HepG2 (cell line): Measurements from ENCODE around the gene ATP11A. TPM values are rescaled to one million over a fixed set of nuclear protein-coding genes. Genes with fewer than 3 reads are reported as not detected.

Experiments used
- DPF2 ChIP-seq: sonication (generic); formaldehyde crosslinking; IDR thresholded peaks from 2 replicates; pipeline ENCODE4 v1.4.0; 2020; ENCODE audit warnings: mild to moderate bottlenecking, low read depth, missing genetic modification reagents, borderline replicate concordance
- HMG20B ChIP-seq: conservative IDR thresholded peaks from 2 replicates; pipeline ENCODE4 v1.6.1; 2016; ENCODE audit warnings: missing genetic modification reagents, missing compliant biosample characterization
- MAFF ChIP-seq: IDR thresholded peaks from 2 replicates; pipeline ENCODE4 v1.6.1; 2011; ENCODE audit warnings: low read depth, low read length, improper control_type of control experiment
- NPAS2 ChIP-seq: sonication (generic); formaldehyde crosslinking; IDR thresholded peaks from 2 replicates; pipeline ENCODE4 v1.8.0; 2022; ENCODE audit warnings: mild to moderate bottlenecking, missing genetic modification reagents, borderline replicate concordance
- NR2C2 ChIP-seq: sonication (generic); formaldehyde crosslinking; IDR thresholded peaks from 2 replicates; pipeline ENCODE4 v1.4.0; 2020; ENCODE audit warnings: missing genetic modification reagents, mild to moderate bottlenecking, moderate library complexity, borderline replicate concordance
- ONECUT2 ChIP-seq: sonication (generic); formaldehyde crosslinking; IDR thresholded peaks from 2 replicates; pipeline ENCODE4 v1.4.0; 2020; ENCODE audit warnings: missing genetic modification reagents
- RARA ChIP-seq: IDR thresholded peaks from 2 replicates; pipeline ENCODE4 v1.6.1; 2016; ENCODE audit warnings: missing genetic modification reagents, missing compliant biosample characterization
- RFX3 ChIP-seq: IDR thresholded peaks from 2 replicates; pipeline ENCODE4 v1.6.1; 2016; ENCODE audit warnings: missing biosample characterization, missing genetic modification reagents
- RXRB ChIP-seq: IDR thresholded peaks from 2 replicates; pipeline ENCODE4 v1.6.1; 2016; ENCODE audit warnings: borderline replicate concordance, missing genetic modification reagents, missing compliant biosample characterization
- SNAPC2 ChIP-seq: sonication (generic); formaldehyde crosslinking; IDR thresholded peaks from 2 replicates; pipeline ENCODE4 v1.8.1; 2022; ENCODE audit warnings: mild to moderate bottlenecking, missing genetic modification reagents
- SSRP1 ChIP-seq: IDR thresholded peaks from 2 replicates; pipeline ENCODE4 v1.6.1; 2016; ENCODE audit warnings: control low read depth
- SYNCRIP ChIP-seq: fragments of 200-400 bp; formaldehyde crosslinking; IDR thresholded peaks from 2 replicates; pipeline ENCODE4 v1.6.1; 2018; ENCODE audit warnings: mild to moderate bottlenecking, low read depth, low read length; ENCODE audit not compliant: insufficient read depth
- TEAD2 ChIP-seq: sonication (generic); formaldehyde crosslinking; IDR thresholded peaks from 2 replicates; pipeline ENCODE4 v1.9.0; 2021; ENCODE audit warnings: missing genetic modification reagents
- ZNF124 ChIP-seq: sonication (generic); formaldehyde crosslinking; IDR thresholded peaks from 2 replicates; pipeline ENCODE4 v1.4.0; 2020; ENCODE audit warnings: missing genetic modification reagents
- ZNF331 ChIP-seq: sonication (generic); formaldehyde crosslinking; IDR thresholded peaks from 2 replicates; pipeline ENCODE4 v1.4.0; 2020; ENCODE audit warnings: missing genetic modification reagents
- ZNF431 ChIP-seq: sonication (generic); formaldehyde crosslinking; IDR thresholded peaks from 2 replicates; pipeline ENCODE4 v1.9.0; 2022; ENCODE audit warnings: missing genetic modification reagents, low read depth, mild to moderate bottlenecking, borderline replicate concordance
- polyA plus RNA-seq, 8 experiments: library from polyadenylated mRNA; depleted of rRNA in 3 of 8; stranded (reverse) in 7 of 8; unstranded in 1 of 8; fragments of >200 nt; fragmentation: Illumina TruSeq in 4 of 8; extraction: Trizol in 4 of 8; gene quantifications; 2 replicates each; pipeline versions ENCODE4 v1.2.1 to v1.2.3, GENCODE V29; 2011 to 2016; ENCODE audit warnings: low read depth in 4 of 8, missing spikeins in 1 of 8, mixed read lengths in 1 of 8; ENCODE audit not compliant: insufficient read depth in 1 of 8
- total RNA-seq, 5 experiments: library from RNA; depleted of rRNA; stranded (reverse); fragments of >200 nt; fragmentation: Illumina TruSeq; extraction: Trizol; gene quantifications; 2 replicates each; pipeline ENCODE4 v1.2.3, GENCODE V29; 2016; ENCODE audit warnings: low read depth in 1 of 5
- TF ChIP-seq, protein P1 (sequence below): sonication (generic); formaldehyde crosslinking; IDR thresholded peaks from 2 replicates; pipeline ENCODE4 v1.4.0; 2020; ENCODE audit warnings: missing genetic modification reagents, low read depth, mild to moderate bottlenecking, borderline replicate concordance
- TF ChIP-seq, protein P2 (sequence below): IDR thresholded peaks from 2 replicates; pipeline ENCODE4 v1.6.1; 2016; ENCODE audit warnings: low read depth, control low read depth
- TF ChIP-seq, protein P3 (sequence below): sonication (generic); formaldehyde crosslinking; IDR thresholded peaks from 2 replicates; pipeline ENCODE4 v1.4.0; 2020; ENCODE audit warnings: missing genetic modification reagents
- TF ChIP-seq, protein P4 (sequence below): sonication (generic); formaldehyde crosslinking; IDR thresholded peaks from 2 replicates; pipeline ENCODE4 v1.5.0; 2020; ENCODE audit warnings: missing genetic modification reagents, mild to moderate bottlenecking, borderline replicate concordance
- TF ChIP-seq, protein P5 (sequence below): sonication (generic); formaldehyde crosslinking; IDR thresholded peaks from 2 replicates; pipeline ENCODE4 v1.4.0; 2020; ENCODE audit warnings: missing genetic modification reagents, borderline replicate concordance
- TF ChIP-seq, protein P6 (sequence below): sonication (generic); formaldehyde crosslinking; IDR thresholded peaks from 2 replicates; pipeline ENCODE4 v1.8.0; 2022; ENCODE audit warnings: missing genetic modification reagents, mild to moderate bottlenecking, borderline replicate concordance

ATP11A gene
- total and polyA plus RNA-seq, 2 of the 13 experiments (the other 11 are each of a cell fraction or from before 2014, with no cell fraction given), result 18.4 to 20.1 TPM

DNA sequence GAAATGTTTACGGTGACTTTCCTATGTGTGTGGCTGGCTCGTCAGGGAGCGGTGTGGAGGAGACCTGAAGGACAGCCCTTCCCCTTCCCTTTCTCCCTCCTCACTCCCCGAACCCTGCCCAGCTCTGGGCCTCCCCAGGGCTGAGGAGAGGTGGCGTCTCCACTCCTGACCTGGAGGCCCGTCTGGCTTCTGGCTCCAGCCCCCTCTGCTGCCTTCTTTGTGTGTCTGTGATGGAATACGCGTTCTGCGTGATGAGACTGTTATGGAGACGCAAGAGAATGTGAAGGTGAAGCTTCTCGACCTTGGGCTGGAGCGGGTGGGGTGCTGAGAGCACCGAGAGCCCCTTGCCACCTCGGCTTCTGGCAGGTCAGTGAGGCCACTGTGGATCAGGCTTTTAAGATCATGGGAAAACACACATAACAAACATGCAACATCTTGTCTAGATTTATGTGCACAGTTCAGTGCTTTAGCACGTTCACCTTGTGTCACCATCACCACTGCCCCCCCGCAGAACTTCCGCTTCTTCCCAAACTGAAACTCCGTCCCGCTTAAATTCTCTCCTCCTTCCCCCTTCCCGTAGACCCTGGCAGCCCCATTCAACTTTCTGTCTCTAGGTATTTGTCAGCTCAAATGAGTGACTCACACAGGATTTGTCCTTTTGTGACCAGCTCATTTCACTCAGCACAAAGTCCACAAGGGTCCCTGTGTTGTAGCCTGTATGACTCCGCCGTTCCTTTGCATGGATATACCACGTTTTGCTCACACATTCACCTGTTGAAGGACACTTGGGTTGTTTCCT is 24.7 kb downstream of the ATP11A start (continued):
- TF ChIP-seq HMG20B, result no peak
- peak; percentile 59; the same call in 1 of the 2 replicates for TF ChIP-seq RXRB (CRISPR knock-in tag)
- TF ChIP-seq, protein P1, sequence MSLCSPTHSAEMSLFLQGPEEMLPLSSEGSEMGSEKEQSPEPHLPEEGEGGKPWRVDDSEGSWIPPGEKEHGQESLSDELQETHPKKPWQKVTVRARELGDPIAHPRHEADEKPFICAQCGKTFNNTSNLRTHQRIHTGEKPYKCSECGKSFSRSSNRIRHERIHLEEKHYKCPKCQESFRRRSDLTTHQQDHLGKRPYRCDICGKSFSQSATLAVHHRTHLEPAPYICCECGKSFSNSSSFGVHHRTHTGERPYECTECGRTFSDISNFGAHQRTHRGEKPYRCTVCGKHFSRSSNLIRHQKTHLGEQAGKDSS (CRISPR knock-in tag), result 0 out of 2 replicates have a peak, but pooled peaks have one; percentile 39
- 0 out of 2 replicates have a peak, but pooled peaks have one; percentile 8 for TF ChIP-seq RARA (CRISPR knock-in tag)
- TF ChIP-seq ZNF124, result no peak
- no peak for TF ChIP-seq ONECUT2 (CRISPR knock-in tag)
- TF ChIP-seq, protein P2, sequence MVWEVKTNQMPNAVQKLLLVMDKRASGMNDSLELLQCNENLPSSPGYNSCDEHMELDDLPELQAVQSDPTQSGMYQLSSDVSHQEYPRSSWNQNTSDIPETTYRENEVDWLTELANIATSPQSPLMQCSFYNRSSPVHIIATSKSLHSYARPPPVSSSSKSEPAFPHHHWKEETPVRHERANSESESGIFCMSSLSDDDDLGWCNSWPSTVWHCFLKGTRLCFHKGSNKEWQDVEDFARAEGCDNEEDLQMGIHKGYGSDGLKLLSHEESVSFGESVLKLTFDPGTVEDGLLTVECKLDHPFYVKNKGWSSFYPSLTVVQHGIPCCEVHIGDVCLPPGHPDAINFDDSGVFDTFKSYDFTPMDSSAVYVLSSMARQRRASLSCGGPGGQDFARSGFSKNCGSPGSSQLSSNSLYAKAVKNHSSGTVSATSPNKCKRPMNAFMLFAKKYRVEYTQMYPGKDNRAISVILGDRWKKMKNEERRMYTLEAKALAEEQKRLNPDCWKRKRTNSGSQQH (CRISPR knock-in tag), result no peak
- TF ChIP-seq SNAPC2, result no peak
- peak; percentile 49; the same call in 1 of the 2 replicates for TF ChIP-seq ZNF331 (CRISPR knock-in tag)
- TF ChIP-seq DPF2 (CRISPR knock-in tag), result no peak
- no peak for TF ChIP-seq RFX3
- no peak for TF ChIP-seq ZNF431 (CRISPR knock-in tag)
- TF ChIP-seq SSRP1 (CRISPR knock-in tag), result no peak
- no peak for TF ChIP-seq SYNCRIP
- TF ChIP-seq NR2C2, result peak; percentile 35; the same call in 1 of the 2 replicates
- TF ChIP-seq TEAD2 (CRISPR knock-in tag), result no peak
- no peak for TF ChIP-seq NPAS2 (CRISPR knock-in tag)
- TF ChIP-seq MAFF, result 0 out of 2 replicates have a peak, but pooled peaks have one; percentile 4
- TF ChIP-seq, protein P3, sequence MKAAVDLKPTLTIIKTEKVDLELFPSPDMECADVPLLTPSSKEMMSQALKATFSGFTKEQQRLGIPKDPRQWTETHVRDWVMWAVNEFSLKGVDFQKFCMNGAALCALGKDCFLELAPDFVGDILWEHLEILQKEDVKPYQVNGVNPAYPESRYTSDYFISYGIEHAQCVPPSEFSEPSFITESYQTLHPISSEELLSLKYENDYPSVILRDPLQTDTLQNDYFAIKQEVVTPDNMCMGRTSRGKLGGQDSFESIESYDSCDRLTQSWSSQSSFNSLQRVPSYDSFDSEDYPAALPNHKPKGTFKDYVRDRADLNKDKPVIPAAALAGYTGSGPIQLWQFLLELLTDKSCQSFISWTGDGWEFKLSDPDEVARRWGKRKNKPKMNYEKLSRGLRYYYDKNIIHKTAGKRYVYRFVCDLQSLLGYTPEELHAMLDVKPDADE (CRISPR knock-in tag), result no peak
- TF ChIP-seq, protein P4, sequence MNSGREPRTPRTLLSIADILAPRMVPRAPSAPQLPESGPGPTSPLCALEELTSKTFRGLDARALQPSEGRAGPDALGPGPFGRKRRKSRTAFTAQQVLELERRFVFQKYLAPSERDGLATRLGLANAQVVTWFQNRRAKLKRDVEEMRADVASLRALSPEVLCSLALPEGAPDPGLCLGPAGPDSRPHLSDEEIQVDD (CRISPR knock-in tag), result no peak
- TF ChIP-seq, protein P5, sequence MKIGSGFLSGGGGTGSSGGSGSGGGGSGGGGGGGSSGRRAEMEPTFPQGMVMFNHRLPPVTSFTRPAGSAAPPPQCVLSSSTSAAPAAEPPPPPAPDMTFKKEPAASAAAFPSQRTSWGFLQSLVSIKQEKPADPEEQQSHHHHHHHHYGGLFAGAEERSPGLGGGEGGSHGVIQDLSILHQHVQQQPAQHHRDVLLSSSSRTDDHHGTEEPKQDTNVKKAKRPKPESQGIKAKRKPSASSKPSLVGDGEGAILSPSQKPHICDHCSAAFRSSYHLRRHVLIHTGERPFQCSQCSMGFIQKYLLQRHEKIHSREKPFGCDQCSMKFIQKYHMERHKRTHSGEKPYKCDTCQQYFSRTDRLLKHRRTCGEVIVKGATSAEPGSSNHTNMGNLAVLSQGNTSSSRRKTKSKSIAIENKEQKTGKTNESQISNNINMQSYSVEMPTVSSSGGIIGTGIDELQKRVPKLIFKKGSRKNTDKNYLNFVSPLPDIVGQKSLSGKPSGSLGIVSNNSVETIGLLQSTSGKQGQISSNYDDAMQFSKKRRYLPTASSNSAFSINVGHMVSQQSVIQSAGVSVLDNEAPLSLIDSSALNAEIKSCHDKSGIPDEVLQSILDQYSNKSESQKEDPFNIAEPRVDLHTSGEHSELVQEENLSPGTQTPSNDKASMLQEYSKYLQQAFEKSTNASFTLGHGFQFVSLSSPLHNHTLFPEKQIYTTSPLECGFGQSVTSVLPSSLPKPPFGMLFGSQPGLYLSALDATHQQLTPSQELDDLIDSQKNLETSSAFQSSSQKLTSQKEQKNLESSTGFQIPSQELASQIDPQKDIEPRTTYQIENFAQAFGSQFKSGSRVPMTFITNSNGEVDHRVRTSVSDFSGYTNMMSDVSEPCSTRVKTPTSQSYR (CRISPR knock-in tag), result 0 out of 2 replicates have a peak, but pooled peaks have one; percentile 30
- TF ChIP-seq, protein P6, sequence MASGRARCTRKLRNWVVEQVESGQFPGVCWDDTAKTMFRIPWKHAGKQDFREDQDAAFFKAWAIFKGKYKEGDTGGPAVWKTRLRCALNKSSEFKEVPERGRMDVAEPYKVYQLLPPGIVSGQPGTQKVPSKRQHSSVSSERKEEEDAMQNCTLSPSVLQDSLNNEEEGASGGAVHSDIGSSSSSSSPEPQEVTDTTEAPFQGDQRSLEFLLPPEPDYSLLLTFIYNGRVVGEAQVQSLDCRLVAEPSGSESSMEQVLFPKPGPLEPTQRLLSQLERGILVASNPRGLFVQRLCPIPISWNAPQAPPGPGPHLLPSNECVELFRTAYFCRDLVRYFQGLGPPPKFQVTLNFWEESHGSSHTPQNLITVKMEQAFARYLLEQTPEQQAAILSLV (CRISPR knock-in tag), result no peak
